ENCODE measurements around the gene SH3PXD2B.
"Not testable (repeated sequence)": the region's sequence is repeated elsewhere in the genome, so short reads cannot be mapped to it uniquely, and the experiment has no call there.

Gene SH3PXD2B

DNA sequence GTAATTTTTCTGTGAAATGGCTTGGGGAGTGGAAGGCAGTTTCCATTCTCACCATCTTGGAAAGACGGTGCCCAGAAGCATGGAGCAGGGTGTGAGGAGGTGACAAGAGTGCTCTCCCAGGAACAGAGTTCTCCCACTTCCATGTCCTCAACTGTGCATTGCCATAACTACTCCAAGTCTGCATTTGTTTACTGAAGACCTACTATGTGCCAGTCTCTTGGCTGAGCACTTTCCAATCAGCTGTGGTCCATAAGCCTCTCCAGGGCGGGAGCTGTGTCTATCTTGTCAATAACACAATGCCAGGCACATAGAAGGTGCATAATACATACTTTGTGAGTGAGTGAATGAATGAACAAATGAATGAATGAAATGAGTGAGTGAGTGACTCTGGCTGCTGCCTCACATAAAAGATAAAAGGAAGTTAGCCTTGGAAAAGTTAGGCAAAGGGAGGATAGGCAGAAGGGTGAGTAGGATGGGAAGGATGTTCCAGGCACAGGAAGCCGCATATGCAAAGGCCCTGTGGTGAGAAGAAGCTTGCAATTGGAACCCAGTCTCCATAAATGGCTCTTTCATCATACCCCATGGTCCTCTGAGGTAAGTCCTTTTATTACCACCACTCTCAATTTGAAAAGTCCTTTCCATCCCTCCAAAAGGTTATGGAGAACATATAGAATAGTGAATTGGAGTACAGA is 31.3 kb upstream of the SH3PXD2B start:
- no peak for DNase-seq (ENCODE audit: low read depth)

DNA sequence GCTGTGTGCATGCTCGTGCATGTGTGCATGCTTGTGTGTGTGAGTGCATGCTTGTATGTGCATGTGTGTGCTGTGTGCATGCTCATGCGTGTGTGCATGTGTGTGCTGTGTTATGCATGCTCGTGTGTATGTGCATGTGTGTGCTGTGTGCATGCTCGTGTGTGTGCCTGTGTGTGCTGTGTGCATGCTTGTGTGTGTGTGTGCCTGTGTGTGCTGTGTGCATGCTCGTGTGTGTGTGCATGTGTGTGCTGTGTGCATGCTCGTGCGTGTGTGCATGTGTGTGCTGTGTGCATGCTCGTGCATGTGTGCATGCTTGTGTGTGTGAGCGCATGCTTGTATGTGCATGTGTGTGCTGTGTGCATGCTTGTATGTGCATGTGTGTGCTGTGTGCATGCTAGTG is 30.3 kb upstream of the SH3PXD2B start:
- no peak for DNase-seq (ENCODE audit: low read depth)

DNA sequence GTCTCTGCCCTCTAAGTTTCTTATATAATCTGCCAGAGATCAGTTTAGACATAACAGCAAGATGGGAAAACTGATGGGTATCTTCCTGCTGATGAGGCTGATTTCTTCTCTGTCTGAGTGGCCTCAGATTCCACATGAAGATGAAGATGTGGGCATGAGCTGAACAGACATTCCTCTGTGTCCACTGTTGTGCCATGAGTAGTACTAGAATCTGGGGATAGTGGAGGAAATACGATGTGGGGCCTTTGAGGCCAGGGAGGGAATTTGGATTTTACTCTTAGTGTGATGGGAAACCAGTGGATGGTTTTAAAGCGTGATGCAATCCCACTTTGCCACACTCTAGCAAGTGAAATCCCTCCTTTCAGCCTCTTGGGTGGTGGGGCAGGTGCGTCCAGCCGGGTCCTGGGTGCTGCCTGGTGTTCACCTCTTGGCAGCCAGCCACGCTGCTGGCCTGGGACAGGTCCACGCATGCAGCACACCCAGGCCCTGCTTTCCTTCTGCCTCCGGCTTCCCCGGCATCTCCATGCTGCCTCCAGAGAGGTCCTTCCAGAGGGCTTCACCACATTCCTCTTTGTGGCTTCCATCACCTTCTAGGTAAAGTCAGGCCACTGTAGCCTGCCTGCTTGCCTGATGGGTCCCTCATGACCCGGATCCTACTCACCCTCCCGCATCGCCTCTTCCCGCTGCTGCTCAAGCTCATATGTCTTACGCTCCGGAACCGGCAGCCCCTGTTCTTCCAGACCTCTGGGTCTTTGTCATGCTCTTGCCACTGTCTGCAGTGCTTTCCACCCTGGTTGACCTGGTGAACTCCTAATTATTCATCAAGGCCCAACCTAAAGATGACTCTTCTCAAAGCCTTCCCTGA is 28.1 kb upstream of the SH3PXD2B start:
- no peak for DNase-seq (ENCODE audit: low read depth)

GRCh38 chr5:172481011-172481800 is 26.9 kb upstream of the SH3PXD2B start:
- DNase-seq (ENCODE audit: low read depth): no peak

DNA sequence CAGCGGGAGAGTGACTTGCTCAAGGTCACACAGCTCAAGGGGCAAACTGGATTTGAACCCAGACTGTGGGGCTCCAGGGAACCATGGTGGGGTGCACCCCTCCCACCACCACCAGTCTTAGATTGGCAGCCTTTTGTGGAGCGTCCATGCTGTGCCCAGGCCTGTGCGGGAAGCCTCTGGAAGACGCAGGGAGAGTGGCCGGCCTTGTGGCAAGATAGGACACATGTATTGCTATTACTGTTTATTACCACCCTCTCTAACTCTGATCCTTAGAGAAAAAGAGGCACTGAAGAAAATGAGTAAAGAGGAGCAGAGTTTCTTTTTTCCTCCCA is 25.4 kb upstream of the SH3PXD2B start:
- DNase-seq (ENCODE audit: low read depth): no peak

DNA sequence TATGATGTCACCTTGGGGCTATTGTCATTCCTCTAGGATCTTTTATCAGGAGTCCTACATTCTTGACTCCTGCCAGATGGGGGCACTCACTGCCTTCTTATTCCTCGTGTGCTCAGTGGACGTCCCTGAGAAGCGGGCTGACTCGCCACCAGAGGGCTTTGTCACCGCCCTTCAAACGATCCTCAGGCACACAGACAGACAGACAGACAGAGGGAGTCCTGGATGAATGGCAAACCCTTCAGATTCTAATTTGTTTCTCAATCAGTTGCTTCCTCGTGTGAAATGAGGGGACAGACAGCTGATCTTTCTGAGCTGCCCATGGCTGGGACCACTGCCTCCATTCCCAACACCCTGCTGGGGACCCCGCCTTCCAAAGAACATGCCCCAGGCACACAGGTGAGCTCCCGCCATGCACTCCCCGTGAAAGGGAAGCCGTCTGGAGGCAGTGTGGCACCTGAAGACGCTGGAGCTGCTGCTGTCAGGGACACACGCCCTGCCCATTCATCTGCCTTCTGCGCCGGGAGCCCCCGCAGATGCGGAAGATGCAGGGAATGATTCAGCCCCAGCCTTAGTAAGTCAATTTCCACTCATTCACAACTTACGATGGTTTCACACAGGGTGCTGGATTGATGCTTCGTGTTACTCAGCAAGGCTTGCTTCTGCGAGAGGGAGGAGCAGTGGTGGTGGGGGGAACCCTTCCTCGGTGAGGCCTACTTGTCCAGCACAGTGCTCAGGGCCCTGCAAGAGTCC is 24.9 kb upstream of the SH3PXD2B start:
- peak; percentile 77 for DNase-seq (ENCODE audit: low read depth)

DNA sequence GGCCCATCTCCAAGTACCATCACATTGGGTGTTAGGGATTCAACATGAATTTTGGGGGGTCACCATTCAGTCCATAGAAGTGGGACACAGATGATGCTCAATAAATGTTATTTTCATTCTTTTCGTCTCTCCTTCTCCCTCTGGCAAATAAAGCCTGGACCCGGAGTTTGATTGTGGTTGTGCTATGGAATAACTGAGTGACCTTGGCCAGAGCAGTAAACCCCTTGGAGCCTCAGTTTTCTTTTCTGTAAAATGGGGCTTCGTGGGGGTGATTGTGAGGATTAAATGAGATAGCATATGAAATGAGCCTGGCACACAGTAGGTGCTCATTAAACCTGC is 24.3 kb upstream of the SH3PXD2B start:
- DNase-seq (ENCODE audit: low read depth): not testable (repeated sequence)

- peak; percentile 75 for DNase-seq (ENCODE audit: low read depth)
Measured at GRCh38 chr5:172478256-172478655, 23.9 kb upstream of the SH3PXD2B start.

- peak; percentile 27 for DNase-seq (ENCODE audit: low read depth)
Measured at GRCh38 chr5:172477466-172477865, 23.1 kb upstream of the SH3PXD2B start.

DNA sequence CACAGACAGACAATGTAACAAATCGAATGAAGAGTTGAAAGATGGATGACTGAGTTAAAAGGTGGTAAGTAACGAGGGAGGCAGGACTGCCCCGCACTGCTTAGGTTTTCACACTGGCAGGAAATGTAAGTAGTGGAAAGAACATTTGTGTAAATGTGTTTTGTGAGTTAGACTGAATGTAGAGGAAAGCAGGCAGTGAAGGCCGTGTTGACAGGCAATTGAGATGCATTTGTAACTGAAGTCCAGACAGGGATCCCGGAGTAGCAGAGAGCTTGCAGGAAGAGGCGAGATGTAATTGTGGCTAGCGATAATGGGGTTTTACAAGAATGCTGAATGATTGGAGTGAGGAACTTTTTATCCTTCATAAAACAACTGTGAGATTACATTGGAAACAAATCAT is 20.0 kb upstream of the SH3PXD2B start:
- no peak for DNase-seq (ENCODE audit: low read depth)

- DNase-seq (ENCODE audit: low read depth): no peak
Measured at GRCh38 chr5:172473427-172473826, 19.1 kb upstream of the SH3PXD2B start.

DNA sequence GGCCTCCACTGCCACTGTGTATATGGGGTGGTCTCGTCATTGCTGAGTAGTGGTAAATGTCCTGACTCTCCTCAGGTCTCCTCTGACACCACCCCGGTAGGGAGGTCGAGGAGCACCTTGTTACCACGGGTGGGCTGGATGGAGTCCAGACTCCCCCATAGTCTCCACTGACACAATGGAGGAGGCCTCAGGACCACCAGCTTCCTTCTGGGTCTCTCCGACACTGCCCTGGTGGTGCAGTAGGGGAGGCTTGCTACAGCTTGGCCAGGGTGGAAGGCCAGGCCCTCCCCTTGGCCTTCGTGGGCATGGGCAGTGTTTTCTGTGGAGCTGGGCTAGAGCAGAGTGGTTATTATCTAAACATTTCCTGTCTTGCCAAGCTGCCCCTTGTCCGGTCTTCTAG is 15.4 kb upstream of the SH3PXD2B start:
- no peak for DNase-seq (ENCODE audit: low read depth)

- no peak for DNase-seq (ENCODE audit: low read depth)
Measured at GRCh38 chr5:172466062-172466461, 11.7 kb upstream of the SH3PXD2B start.

DNA sequence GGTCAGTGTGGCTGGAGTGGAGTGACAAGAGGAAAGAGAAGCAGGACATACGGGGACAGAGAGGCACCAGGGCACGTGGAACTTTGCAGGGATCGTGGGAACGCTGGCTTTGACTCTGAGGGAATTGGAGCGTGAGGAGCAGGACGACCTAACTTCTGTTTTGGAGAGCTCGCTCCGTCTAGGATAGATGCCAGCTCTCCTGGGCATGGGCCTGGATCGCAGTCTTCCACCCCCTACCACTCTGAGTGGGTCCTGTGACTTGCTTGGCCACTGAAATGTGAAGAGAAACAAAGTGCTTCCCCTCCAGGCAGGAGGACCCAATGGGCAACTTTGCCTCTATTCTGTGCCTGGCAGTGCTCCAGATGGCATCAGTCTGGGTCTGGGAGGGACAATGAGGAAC is 8.7 kb upstream of the SH3PXD2B start:
- no peak for DNase-seq (ENCODE audit: low read depth)

DNA sequence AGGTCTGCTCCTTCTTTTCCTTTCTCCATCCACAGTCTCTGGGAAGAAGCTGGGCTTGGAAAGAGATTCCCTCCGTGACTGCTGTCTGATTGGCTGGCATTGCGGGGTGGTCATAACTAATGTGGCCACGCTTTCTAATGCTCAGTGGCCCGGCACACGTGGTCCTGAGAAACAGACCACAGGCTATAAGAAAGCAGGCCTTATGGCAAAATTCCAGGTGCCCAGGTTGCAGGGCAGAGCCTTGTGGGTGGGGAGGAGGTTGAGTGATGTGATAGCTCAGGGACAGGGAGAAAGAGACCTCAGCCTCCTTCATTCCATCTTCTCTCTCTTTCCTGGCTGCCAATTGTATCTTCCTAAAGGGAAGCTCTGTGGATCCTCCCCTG is 5.4 kb upstream of the SH3PXD2B start:
- no peak for DNase-seq (ENCODE audit: low read depth)

DNA sequence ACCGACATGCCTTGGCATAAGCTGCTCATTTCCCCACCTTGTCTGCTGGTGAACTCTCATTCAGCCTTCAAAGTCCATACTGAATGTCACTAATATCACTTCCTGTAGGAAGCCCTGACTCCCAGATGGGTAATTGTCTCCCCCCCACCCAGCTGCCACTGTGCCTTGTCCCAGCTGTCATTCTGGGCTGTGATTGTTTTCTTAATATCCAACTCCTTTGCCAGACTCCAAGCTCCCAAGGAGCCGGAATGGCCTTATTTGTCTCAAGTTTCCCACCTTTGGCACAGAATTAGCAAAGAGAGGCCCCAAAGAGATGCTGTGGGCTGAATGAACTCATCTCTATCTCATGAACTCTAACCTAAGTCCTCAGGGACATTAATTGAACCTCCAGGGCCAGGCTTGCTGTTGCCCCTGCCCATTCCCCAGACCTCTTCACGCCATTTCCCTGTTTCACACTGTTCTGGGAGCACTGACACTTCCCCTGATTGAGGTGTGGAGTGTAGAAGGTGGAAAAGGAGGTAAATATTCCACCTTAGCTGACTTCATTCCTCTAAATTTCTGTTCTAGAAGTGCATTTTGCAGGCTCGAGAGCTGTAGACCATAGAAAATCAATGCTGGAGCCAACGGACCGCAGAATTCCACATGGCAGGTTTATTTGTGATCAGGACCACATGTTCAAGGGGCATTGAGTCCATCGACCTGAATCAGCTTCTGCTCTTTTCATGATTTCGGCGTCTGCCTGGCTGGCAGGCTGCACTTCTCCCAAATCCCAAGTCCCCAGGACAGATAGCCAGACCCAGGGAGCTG is 4.9 kb upstream of the SH3PXD2B start:
- no peak for DNase-seq (ENCODE audit: low read depth)

DNA sequence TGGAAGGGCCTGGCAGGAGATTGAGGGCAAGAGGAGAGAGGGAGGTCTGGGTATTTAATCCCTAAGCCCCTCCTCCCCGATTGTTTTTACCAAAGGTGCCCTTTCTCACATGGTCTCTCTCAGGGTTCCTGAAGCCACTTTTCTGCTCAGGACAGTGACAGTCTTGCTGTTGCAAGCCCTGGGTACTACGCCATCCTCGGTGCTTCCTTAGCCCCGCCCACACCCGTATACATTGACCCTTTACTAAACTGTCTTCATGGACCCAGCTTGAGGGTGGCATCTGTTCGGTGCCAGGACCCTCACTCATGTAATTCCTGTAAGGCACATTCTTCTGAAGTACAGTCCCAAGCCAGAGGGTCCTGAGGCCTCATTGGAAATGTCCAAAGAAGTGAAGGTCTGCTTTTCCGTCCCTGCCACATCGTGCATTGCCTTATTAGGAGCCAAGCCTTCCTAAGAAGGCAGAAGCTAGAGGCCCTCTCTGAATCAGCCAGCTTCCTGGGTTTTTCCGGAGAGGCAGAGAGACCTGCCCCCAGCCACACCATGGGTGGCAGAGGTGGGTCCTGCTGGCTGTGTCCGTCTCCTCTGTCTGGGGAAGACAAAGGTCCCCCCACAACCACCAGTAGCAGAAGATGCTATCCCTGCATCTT is 1.9 kb upstream of the SH3PXD2B start:
- no peak for DNase-seq (ENCODE audit: low read depth)

- peak; percentile 78 for DNase-seq (ENCODE audit: low read depth)
Measured at GRCh38 chr5:172455511-172456061, 1.3 kb upstream of the SH3PXD2B start.

DNA sequence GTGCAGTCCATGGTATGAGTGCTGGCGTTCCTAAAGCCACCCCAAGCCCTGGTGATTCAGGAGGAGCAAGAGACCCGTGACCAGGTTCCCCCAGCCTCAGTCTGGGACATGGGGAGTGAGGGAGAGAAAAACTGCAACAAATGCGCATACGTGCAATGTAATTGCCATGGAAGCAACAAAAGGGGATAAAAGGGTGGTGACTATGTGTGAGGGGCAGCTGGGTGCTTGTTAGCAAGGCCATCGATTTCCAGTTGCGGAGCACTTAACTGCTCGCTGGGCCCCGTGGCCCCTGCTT is 709 bp upstream of the SH3PXD2B start:
- DNase-seq (ENCODE audit: low read depth): no peak

- DNase-seq (ENCODE audit: low read depth): peak; percentile 35
Measured at GRCh38 chr5:172453986-172454357, 353 bp downstream of the SH3PXD2B start.

All from amniotic epithelial cell (primary cell).